Measurements from ENCODE around the gene DNMT1.
A peak's percentile ranks its signal among the peaks of the same experiment; 100 is the strongest.

DNMT1 gene

GRCh38 chr19:10112895-10113591 lies 81.7 kb downstream of the DNMT1 start:
- no peak for DNase-seq

- no peak for DNase-seq
Measured at GRCh38 chr19:10112037-10112761, 82.6 kb downstream of the DNMT1 start.

- DNase-seq, result no peak
Measured at GRCh38 chr19:10111405-10111811, 83.3 kb downstream of the DNMT1 start, which contains the start of gene P2RY11. Gene P2RY11 (plus strand): TSS chr19:10111693. CDS start chr19:10111722, 29 bp downstream.

- DNase-seq, result no peak
Measured at GRCh38 chr19:10110972-10111317, 83.8 kb downstream of the DNMT1 start.

DNA sequence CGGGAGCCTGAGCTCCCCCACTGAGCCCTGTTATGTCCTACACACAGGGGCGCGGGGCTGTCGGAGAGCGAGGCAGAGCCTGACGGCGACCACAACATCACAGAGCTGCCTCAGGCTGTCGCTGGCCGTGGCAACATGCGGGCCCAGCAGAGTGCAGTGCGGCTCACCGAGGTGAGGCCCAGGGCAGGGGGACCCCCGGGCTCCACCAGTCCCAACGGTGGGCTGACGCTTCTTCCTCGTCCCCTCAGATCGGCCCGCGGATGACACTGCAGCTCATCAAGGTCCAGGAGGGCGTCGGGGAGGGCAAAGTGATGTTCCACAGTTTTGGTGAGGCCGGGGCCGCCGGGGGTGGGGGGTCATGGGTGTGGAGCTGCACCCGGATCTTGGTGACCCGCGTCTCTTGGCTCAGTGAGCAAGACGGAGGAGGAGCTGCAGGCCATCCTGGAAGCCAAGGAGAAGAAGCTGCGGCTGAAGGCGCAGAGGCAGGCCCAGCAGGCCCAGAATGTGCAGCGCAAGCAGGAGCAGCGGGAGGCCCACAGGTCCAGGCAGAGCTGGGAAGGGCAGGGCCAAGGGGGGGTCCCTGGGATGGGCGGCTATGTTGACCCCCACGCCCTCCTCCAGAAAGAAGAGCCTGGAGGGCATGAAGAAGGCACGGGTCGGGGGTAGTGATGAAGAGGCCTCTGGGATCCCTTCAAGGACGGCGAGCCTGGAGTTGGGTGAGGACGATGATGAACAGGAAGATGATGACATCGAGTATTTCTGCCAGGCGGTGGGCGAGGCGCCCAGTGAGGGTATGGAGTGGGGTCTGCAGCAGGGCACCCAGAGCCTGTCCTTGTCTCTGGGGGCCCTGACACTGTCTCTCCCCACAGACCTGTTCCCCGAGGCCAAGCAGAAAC lies 84.4 kb downstream of the DNMT1 start:
- DNase-seq, result no peak

DNA sequence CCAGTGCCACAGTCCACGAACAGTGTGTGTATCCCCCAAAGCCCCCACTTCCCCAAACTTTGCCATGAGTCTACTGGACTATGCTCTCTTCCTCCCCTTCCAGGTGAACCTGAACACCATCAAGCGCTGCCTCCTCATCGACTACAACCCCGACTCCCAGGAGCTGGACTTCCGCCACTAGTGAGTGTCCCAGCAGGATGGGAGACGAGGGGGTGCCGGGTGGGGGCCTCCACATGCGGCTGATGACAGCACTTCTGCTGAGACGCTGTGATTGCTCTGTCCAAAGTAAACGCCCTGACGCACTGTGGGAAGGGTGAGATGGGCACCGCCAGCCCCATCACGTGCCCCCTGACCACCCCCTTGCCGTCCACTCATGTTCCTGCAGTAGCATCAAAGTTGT lies 85.2 kb downstream of the DNMT1 start:
- DNase-seq, result no peak

- DNase-seq, result no peak
Measured at GRCh38 chr19:10107817-10108367, 86.9 kb downstream of the DNMT1 start.

DNA sequence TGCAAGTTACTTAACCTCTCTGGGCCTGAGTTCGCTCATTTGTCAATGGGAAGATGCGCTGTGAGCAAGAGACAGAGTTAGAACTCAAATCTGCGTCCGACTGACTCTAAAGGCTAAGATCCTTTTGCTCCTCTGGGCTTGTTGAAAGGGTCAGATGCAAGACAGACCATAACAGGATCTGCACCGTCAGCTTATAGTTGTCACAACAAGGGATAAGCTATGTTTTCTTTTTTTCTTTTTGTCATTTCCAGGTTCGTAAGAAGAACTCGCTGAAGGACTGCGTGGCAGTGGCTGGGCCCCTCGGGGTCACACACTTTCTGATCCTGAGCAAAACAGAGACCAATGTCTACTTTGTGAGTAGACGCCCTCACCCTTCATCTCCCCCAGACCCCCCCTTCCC lies 87.5 kb downstream of the DNMT1 start:
- DNase-seq, result no peak

DNA sequence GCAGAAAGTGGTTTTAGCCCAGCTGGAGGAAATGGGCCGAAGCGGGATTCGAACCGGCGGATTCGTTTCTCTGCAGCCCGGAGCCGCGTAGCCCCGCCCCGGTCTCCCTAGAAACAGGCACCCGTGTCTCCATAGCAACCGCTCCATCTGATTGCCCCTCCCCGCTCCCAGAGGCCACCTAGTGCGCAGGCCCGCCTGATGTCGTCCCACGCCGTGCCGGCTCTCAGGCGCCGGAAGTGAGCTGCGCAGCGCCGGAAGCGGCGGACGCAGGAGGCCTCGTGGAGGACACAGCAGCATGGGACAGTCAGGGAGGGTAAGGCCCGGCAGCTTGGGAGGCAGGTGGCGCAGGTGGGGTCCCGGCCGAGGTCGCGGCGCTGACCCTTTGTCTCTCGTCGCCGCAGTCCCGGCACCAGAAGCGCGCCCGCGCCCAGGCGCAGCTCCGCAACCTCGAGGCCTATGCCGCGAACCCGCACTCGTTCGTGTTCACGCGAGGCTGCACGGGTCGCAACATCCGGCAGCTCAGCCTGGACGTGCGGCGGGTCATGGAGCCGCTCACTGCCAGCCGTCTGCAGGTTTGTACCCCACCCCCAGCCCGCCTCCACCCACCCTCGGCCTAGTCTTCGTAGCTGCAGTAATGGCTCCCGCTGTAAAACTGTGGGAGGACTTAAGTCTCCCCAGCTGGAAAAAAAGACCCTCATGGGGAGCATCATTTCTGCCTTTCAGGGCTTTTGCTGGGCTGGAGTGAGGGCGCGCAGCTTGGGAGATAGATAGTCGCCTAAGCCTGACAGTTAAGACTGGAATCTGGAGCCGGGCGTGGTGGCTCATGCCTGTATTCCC lies 88.4 kb downstream of the DNMT1 start, which contains the start of gene PPAN:
Gene PPAN (plus strand): TSS at position 263 of the 837 bp plus-strand sequence. CDS start 33 bp downstream, at position 296.
- peak; percentile 96 for DNase-seq

DNA sequence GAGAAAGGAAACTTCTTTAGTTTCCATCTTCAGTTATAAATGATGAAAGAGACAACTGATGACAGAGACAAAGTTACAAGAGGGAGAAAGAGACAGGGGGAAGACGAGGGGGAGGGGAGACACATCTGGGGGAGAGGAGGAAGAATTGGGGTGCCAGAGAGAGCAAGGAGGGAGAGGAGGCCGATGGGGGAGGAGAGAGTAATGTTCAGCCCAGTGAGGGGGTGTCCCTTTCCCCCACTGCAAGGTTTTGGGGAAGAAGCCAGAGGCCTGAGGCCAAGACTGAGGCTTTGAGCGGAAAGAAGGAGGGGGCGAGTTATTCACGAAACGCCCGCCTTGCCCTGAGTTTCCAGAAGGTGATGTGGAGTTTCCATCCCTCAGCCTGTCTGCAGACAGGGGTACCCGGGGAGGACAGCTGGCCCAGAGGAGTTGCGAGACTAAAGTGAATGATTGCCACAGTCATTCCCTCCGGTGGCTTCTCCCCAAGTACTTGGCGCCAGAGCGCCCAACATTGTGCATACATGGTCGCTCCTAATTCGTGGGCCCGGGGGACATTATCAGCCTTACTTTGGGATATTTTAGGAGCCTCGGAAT lies 89.1 kb downstream of the DNMT1 start:
- no peak for DNase-seq

GRCh38 chr19:10104665-10105508 lies 89.9 kb downstream of the DNMT1 start:
- no peak for DNase-seq

DNA sequence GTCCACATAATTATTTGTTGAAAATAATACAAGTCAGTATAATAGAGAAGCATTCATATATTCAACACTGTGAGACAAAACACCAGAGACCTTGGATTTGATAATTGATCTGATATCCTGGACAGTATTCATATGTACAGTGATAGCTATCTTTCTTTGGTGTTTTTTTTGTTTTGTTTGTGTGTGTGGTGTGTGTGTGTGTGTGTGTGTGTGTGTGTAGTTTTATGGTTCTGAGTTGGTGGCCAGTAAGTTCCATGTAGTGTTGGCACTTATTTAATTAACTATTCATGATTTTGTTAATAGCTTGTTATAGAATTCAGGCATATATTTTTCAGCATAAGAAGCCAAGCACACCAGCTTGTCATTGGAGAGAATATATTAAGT lies 90.6 kb downstream of the DNMT1 start:
- DNase-seq, result no peak

DNA sequence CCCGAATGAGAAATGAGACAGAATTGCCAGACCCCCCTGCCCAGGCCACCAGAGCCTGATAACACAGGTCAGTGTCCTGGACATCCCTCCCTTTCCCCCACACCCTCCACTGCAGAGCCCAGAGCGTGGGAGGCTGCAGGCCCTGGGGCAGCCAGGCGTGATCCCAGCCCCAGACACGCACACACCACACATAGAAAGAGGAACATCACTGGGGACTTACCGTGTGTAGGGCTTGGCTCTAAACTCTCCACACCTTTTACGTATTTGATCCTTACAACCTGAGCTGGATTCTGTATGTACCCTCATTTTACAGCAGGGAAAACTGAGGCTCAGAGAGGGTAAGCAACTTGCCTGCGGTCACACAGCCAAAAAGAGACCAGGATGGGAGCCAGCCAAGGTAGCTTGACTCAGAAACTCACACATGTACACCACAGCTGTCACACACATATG lies 91.9 kb downstream of the DNMT1 start:
- no peak for DNase-seq

- DNase-seq, result no peak
Measured at GRCh38 chr19:10100163-10100785, 94.5 kb downstream of the DNMT1 start.

DNA sequence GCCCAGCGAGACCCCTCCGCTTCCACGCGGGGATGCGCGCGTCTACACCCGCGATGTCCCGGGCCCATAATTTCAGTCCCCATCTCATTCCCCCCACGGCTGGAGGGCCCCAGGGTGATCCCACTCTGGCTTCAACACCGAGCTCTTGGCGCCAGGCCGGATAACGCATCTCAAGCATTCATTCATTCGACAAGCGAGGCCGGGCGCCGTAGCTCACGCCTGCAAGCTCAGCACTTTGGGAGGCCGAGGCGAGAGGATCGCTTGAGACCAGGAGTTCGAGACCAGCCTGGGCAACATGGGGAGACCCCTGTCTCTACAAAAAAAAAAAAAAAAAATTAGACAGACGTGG lies 98.2 kb downstream of the DNMT1 start:
- DNase-seq, result no peak

- peak; percentile 87 for DNase-seq
Measured at GRCh38 chr19:10095948-10096614, 98.7 kb downstream of the DNMT1 start.

DNA sequence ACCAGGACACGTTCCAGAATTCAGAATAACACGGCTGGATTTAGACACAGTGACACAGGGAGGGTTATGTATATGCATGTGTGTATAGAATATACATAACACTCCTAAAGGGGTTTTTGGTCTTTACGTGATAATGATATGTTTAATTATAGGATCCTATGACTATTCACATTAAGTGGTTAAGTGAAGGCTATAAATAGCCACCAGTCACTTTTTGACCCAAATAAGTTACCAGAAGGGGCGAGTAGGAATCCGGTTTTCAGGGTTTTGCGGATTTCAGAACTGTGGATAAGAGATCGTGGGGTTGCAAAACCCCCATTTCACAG lies 99.2 kb downstream of the DNMT1 start:
- no peak for DNase-seq

GRCh38 chr19:10093295-10094186 lies 101.2 kb downstream of the DNMT1 start:
- no peak for DNase-seq
